Thymus (tissue), 11 donors: ENCODE results near the gene ELL2. TPM values are rescaled to one million over a fixed set of nuclear protein-coding genes. Genes with fewer than 3 reads are reported as not detected.

ENCODE experiments used
- DNase-seq, 9 donors: peaks; one replicate each; pipeline ENCODE4 v3.0.0-alpha.2; 2013; ENCODE audit warnings: low spot score in 9 of 9, low read depth in 6 of 9, missing footprints in 1 of 9
- H3K27ac ChIP-seq, 2 donors: one replicate each; pipeline ENCODE4 v1.5.1; 2013; ENCODE audit warnings: control low read depth in 1 of 2, low read depth in 1 of 2, low read length in 1 of 2, mild to moderate bottlenecking in 1 of 2, moderate library complexity in 1 of 2
- H3K27me3 ChIP-seq, 2 donors: one replicate each; pipeline ENCODE4 v1.5.1; 2013; ENCODE audit warnings: low read length in 1 of 2; ENCODE audit not compliant: control insufficient read depth in 2 of 2, insufficient read depth in 1 of 2
- H3K36me3 ChIP-seq, 2 donors: one replicate each; pipeline ENCODE4 v1.5.1; 2013; ENCODE audit warnings: low read length in 1 of 2, mild to moderate bottlenecking in 1 of 2, moderate library complexity in 1 of 2; ENCODE audit not compliant: control insufficient read depth in 2 of 2, insufficient read depth in 2 of 2
- H3K4me1 ChIP-seq, 2 donors: one replicate each; pipeline ENCODE4 v1.5.1; 2013; ENCODE audit warnings: low read length in 2 of 2; ENCODE audit not compliant: control insufficient read depth in 2 of 2, insufficient read depth in 2 of 2
- H3K4me3 ChIP-seq, 2 donors: one replicate each; pipeline ENCODE4 v1.5.1; 2013; ENCODE audit warnings: low read length in 2 of 2, control low read depth in 1 of 2, mild to moderate bottlenecking in 1 of 2
- H3K9me3 ChIP-seq, 2 donors: one replicate each; pipeline ENCODE4 v1.5.1; 2013; ENCODE audit warnings: low read length in 1 of 2, mild to moderate bottlenecking in 1 of 2; ENCODE audit not compliant: control insufficient read depth in 2 of 2, insufficient read depth in 1 of 2
- WGBS: extraction: QIAGEN DNeasy Blood & Tissue Kit; methylation state at CpG from one replicate; pipeline ENCODE4 v1.1.7; 2013; 5-methylcytosine and 5-hydroxymethylcytosine counted together
- polyA plus RNA-seq: library from polyadenylated mRNA; stranded (reverse); fragments of 200-250 nt; gene quantifications from one replicate; pipeline ENCODE4 v1.2.3, GENCODE V29; 2013
- total RNA-seq: library from RNA; stranded (reverse); fragments of 120-200 nt; gene quantifications from one replicate; pipeline ENCODE4 v1.2.4, GENCODE V29; 2013
- donor health status: healthy.

Gene ELL2
- total and polyA plus RNA-seq, 2 donors: 9.3 to 22.5 TPM

DNA sequence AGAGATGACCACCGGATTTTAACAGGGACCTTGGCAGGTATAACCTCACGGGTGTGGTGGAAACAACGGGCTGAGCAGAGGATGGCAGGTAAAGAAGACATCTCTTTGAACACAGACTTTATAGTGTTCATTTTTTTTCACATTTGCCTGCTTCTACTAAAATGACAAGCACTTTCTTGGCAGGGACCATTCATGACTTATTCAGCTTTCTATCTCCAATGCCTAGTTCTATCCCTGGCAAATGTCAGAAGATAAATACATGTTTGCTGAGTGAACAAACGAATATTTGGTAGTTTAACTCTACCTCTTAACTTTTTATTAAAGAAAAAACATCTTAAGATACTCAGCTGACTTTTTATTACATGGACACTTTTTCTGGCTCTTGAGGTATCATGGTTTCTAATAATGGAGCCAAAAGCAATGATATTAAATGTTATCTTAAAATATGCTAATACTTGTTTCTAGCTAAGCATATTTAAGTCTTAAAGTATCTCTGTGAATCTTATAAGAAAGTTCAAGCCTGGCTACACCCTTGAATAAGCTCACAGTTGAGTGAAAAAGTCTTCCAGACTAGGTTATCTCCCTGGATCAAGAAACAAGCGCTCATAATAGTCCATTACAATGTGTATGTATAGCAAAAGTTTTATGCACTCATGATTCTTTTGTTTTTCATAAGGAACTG is 8.5 kb downstream of the ELL2 start:
- WGBS: 96% methylated on average over 5 of the region's 5 CpGs
- Histone ChIP-seq H3K36me3 (no peaks in the 10 kb centered on the region), H3K27me3 (no peaks in the 10 kb centered on the region), H3K9me3 (no peaks in the 10 kb centered on the region), H3K4me1 (peaks cover 0 to 1% of the 10 kb centered on the region in 2 donors), H3K4me3 (no peak overlapping the region), H3K27ac (no peak overlapping the region)
- no peak for DNase-seq

DNA sequence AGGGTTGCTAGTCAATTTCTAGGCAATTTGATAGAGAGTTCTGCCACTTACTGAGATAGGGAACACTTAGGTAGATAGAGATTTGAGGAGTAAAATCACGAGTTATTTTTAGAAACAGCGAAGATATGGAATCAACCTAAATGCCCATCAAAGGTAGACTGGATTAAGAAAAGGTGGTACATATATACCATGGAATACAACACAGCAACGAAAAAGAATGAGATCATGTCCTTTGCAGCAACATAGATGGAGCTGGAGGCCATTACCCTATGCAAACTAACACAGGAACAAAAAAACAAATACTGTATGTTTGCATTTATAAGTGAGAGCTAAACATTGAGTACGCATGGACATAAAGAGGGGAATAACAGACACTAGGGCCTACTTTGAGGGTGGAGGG is 9.7 kb downstream of the ELL2 start:
- WGBS: 96% methylated on average over 4 of the region's 4 CpGs
- no peaks in the 10 kb centered on the region for H3K4me1 ChIP-seq

DNA sequence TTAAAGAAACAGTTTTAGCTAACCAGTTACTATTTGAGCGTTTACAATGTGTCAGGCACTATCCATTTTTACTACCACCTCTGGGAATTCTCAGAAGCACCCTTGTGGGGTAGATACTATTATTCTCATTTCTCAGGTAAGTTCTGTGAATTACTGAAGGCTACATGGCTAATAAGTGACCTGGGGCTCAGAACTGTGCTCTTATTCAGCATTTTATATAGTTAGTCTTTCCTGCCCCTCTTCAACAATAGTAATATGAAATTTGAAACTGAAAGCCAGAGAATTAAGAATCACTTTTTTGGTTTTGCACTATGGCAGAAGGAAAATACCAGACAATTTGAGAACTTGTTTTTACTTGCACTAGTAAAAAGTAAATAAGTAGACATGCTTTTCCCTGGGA is 11.8 kb downstream of the ELL2 start:
- Histone ChIP-seq H3K27me3 (no peaks in the 10 kb centered on the region), H3K4me1 (no peaks in the 10 kb centered on the region), H3K36me3 (no peaks in the 10 kb centered on the region), H3K4me3 (no peak overlapping the region), H3K9me3 (no peaks in the 10 kb centered on the region), H3K27ac (no peak overlapping the region)
- WGBS: 94% methylated on average over 1 of the region's 1 CpG
- DNase-seq: no peak

More for the DNA sequence above, 9.7 kb downstream of the ELL2 start:
- no peak overlapping the region for H3K4me3 ChIP-seq
- H3K9me3 ChIP-seq: no peaks in the 10 kb centered on the region
- H3K27me3 ChIP-seq: no peaks in the 10 kb centered on the region
- H3K36me3 ChIP-seq: no peaks in the 10 kb centered on the region
- DNase-seq: no peak
- H3K27ac ChIP-seq: no peak overlapping the region

GRCh38 chr5:95948631-95949030 is 13.0 kb downstream of the ELL2 start:
- H3K27ac ChIP-seq: no peak overlapping the region
- H3K27me3 ChIP-seq: no peaks in the 10 kb centered on the region
- H3K9me3 ChIP-seq: no peaks in the 10 kb centered on the region
- no peaks in the 10 kb centered on the region for H3K4me1 ChIP-seq
- no peaks in the 10 kb centered on the region for H3K36me3 ChIP-seq
- H3K4me3 ChIP-seq: no peak overlapping the region
- no peak for DNase-seq

DNA sequence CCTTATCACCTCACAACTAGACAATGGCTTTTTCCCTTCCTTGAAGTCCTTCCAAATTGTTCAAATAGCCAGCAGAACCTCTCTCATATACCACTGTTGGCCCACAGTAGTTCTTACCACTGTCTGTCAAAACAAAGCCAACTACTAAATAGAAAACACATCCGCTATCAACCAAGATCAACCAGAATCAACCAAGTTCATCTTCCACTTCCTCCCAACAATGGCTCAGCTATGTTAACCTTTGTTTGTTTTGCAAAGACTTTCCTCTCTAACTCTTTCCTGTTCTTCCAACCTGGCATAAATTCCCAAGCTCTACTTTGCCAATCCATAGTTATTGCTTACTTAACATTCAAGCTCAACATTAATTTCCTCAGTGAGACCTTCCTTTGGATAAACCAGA is 15.2 kb downstream of the ELL2 start:
- Histone ChIP-seq H3K4me3 (no peak overlapping the region), H3K27ac (no peak overlapping the region), H3K4me1 (peaks cover 0 to 1% of the 10 kb centered on the region in 2 donors), H3K27me3 (no peaks in the 10 kb centered on the region), H3K9me3 (no peaks in the 10 kb centered on the region), H3K36me3 (no peaks in the 10 kb centered on the region)
- 100% methylated on average over 1 of the region's 1 CpG for WGBS
- no peak for DNase-seq

GRCh38 chr5:95942968-95943367 is 18.7 kb downstream of the ELL2 start:
- Histone ChIP-seq H3K36me3 (no peaks in the 10 kb centered on the region), H3K4me1 (peaks cover 0 to 5% of the 10 kb centered on the region in 2 donors)
- 98% methylated on average over 2 of the region's 2 CpGs for WGBS

DNA sequence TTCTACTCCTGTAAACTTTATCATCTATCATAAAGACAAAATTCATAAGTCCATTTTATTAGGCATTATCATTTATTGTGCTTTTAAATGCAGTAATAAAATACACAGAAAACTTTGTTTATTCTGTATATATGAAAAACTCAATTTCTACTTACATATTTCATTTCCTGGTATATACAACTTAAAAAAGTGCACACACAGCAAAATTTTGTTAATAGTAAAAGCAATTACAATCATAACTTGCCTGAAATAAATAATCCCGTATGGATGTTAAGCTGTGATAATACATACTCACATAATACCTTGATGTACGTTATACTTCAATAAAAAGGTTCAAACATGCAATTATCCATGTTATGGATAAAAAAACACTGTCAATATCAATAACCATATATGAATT is 19.2 kb downstream of the ELL2 start:
- DNase-seq: no peak
- Histone ChIP-seq H3K4me1 (peaks cover 0 to 5% of the 10 kb centered on the region in 2 donors), H3K4me3 (no peak overlapping the region), H3K36me3 (no peaks in the 10 kb centered on the region), H3K27me3 (no peaks in the 10 kb centered on the region), H3K27ac (no peak overlapping the region), H3K9me3 (no peaks in the 10 kb centered on the region)
- 96% methylated on average over 2 of the region's 2 CpGs for WGBS

More at GRCh38 chr5:95942968-95943367, 18.7 kb downstream of the ELL2 start:
- Histone ChIP-seq H3K27me3 (no peaks in the 10 kb centered on the region), H3K4me3 (no peak overlapping the region), H3K9me3 (no peaks in the 10 kb centered on the region), H3K27ac (no peak overlapping the region)
- no peak for DNase-seq

DNA sequence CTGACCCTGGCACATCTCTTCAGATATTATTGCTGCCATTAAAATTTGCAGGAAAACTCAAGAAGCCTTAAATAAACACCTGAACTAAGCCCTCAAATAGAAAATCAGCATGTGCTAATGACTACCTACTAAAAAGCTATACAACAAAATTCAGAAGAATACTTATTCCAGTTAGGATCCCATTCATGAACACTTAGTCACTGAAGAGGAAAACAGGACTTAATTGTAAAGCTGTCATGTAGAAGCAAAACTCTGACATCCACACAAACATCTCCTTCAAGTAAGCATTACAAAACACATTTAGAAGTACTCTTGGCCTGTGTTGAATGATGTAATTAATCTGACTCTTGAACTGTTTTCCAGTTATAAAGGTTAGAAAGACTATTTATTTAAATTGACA is 19.9 kb downstream of the ELL2 start:
- H3K36me3 ChIP-seq: no peaks in the 10 kb centered on the region
- H3K4me1 ChIP-seq: peaks cover 0 to 5% of the 10 kb centered on the region in 2 donors
- no peak for DNase-seq
- no peak overlapping the region for H3K4me3 ChIP-seq
- H3K27ac ChIP-seq: no peak overlapping the region
- no peaks in the 10 kb centered on the region for H3K9me3 ChIP-seq
- no peaks in the 10 kb centered on the region for H3K27me3 ChIP-seq

DNA sequence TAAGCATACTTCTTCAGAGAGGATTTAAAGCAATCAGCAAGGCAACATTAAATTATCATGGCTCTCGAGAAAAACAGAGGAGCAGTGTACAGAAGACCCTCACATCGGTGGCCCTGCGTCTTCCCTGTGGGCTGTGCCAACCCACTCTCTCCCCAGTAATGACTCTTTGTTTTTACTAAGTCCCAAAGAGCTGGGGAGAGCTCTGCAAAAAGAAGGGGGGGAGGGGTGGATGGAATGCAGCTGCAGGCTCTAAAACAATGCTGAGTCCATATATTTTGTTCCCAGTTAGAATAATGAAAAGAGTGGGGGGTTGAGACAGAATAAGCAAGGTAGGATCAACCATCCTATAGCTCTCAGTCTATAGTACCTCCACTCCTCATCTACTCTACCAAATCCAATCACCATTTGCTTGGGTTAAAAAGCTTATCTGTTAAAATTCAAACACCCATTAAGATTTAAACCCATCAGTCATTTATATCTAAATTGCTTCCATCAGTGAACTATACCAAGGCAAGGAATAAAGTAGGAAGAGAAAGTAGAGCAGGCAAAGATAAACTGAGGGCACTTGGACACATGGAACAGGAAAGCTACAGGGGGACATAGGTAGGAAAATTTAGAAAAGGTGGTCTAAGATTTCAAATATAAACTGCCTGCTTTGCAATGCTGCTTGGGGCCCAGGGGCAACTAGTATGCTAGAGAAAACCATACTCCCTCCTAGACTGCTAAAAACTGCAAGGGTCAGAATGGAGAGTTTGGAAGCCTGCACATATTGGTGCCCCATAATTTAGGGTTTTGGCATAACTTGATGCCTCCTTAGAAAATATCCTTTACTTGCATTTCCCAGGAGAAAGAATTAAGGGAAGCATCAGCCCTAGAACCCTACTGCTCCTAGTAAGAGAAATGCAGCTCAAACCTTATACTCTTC is 20.6 kb downstream of the ELL2 start:
- Histone ChIP-seq H3K36me3 (no peaks in the 10 kb centered on the region), H3K27me3 (no peaks in the 10 kb centered on the region), H3K9me3 (no peaks in the 10 kb centered on the region), H3K27ac (no peak overlapping the region), H3K4me1 (peaks cover 0 to 5% of the 10 kb centered on the region in 2 donors), H3K4me3 (no peak overlapping the region)
- WGBS: 91% methylated on average over 3 of the region's 3 CpGs
- DNase-seq: no peak
